NCI-H524 treated with DMSO at 0.1 percent for 48 hours (cell line): ENCODE measurements around the gene DCAF4.
"Not testable (repeated sequence)": the region's sequence is repeated elsewhere in the genome, so short reads cannot be mapped to it uniquely, and the experiment has no call there.

ENCODE experiments used
- DNase-seq: peaks from one replicate; lab custom pipeline; 2025; lab: John Stamatoyannopoulos, UW

Gene DCAF4

DNA sequence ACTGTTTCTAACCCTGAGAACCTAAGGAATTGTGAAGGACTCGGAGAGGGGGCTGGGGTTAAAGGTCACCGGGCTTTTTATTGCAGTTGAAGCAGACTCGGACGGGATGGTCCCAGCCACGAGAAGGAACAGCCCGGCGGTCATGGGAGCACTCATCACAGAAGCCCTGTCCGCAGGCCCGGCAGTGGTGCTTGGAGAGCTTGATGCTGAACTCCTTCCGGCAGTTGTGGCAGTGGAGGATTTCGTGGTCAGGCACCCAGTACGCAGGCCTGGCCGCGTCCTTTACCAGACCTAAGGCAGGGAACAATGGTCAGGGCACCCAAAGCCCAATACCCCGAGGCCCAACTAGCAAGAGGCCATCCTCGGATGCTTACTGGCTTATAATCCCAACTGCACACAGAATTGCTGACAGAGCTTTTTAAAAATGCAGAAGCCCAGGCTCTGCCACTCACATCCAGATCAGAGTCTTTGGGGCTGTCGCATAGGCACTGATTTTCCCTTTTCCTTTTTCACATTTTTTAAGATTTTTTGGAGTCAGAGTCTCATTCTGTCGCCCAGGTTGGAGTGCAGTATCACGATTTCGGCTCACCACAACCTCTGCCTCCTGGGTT, 44.7 kb downstream of the DCAF4 start:
- DNase-seq = no peak

DNA sequence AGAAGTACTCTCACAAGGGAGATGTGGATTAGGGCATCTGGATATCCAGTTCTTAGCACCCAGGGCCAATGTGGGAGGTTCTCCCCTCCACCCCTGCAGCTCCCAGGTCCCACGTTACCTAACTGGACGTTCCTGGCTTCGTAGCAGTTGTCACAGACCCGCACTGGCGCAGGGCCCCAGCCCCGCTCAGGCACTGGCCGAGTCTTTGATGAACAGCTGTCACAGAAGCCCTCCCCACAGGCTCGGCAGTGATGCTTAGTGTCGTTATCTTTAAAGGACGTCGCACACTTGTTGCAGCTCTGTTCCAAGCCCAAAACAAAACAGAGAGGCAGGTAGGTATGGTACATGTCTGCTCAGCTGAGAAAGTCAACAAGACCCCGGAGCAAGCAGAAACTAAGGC, 48.4 kb downstream of the DCAF4 start:
- DNase-seq = no peak

DNA sequence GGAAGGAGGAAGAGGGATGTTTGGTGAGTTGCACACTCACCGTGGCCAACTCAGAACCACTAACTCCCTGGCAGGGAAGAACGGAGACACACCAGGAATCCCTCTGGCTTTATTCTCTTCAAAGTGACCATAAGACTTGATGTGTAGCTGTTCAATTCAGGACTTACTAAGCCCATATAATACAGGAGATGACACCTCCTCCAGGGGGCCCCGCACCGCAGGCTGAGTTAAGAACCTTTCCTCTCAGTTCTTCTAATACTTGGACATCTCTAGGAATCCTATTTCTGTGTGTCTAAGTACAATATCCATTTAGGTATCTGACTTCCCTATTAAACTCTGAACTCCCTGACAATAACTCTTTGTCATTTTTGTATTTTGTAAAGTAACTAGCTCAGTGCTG, 49.5 kb downstream of the DCAF4 start:
- DNase-seq = no peak

DNA sequence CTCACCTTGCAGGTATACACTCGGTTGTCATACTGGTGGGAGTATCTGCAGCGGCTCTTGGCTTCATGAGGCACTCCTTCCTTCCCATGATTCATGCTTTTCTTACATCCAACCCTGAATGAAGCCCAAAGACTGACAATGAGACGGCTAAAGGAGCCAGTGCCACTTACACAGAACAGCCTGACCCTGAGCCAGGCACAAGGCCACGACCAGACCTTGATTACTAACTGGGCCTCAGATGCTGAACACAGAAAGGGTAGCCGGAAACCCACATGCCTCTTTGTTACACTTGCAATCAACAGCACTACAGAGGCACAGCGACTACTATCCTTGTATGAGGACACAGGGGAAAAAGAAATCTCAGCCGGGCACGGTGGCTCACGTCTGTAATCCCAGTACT, 52.6 kb downstream of the DCAF4 start:
- no peak for DNase-seq

DNA sequence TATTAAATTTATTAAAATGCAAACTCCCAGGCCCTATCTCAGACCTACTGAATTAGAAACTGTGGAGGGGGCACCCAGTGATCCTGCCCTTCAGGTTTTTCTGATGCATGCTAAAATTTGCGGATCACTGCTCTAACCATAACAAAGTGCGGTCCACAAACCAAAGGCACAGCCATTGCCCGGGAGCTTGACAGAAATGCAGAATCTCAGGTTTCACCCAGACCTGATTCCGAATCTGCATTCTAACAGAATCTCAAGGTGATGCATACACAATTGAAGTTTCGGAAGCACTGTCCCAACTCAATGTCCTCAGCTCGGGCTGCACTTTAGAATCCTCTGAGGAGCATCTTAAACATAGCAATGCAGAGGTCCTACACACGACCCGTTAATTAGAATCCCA, 54.6 kb downstream of the DCAF4 start:
- no peak for DNase-seq

DNA sequence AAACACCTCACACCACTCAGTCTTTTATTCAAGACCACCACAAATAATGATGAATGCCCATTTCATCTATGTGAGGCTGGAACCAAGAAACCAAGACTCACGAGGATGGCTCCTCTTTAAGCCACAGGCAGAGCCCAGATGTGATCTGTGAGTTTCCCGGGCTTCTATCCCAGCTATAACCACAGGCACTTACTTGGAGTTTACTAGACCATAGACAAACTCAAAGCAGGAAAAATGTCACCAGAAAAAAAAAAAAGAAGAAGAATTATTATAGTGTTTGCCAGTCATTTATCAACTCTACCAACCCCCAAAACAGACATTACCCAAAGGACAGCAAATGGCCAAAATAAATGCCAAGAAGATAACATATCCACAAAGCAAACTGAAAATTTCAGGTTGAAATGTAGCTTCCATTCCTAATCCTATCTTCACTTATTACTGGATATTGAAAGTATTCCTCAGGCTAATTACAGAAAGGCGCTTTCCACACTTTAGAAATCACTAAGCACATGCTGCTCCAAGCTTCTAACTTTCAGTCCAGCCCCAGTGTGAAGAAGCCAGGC, 56.0 kb downstream of the DCAF4 start:
- DNase-seq = no peak

DNA sequence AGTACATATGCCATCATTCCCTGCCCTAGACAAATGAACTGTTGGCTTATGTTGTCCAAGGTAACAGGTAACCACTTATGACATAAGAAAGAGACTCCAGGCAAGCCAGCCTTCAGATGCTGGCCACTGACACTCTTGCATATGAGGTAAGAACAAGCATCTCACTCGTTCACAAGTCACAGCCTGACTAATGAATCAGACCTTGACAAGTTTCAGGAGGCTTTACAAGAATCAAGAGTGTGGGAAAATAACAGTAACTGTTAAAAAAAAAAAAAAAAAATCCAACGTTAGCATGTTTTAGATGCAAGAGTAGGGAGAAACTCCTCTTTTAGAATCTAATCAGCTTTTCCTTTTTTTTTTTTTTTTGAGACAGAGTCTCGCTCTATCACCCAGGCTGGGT, 60.0 kb downstream of the DCAF4 start:
- no peak for DNase-seq

DNA sequence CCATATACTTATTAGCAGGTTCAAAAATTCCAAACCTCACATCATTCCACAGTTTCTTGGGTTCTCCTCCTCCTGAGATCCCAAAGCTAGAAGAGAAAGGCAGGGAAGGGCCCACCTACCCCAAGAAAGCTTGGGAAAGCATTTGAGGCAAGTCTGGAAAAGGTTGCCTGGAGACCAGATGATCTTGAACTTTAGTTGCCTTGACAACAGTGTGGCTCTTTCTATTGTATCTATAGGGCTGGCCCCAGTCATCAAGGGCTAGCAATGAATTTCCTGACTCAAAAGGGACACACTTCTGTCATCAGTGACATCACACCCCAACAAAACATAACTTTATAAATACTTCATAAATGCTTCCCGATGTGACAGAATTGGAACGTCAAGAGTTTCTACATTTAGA, 60.6 kb downstream of the DCAF4 start:
- DNase-seq = no peak

DNA sequence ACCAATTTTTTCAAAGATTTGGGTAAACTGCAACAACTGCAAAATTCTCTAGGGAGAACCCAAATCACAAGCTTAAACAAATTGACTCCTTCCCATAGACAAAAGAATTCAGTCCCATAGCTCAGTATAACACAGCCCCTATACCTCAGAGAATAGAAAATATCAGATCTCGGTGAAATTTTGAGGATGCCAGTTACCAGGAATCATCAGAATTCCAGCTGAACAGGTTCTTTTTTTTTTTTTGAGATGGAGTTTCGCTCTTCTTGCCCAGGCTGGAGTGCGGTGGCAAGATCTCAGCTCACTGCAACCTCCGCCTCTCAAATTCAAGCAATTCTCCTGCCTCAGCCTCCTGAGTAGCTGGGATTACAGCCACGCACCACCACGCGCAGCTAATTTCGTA, 63.9 kb downstream of the DCAF4 start:
- DNase-seq = no peak

DNA sequence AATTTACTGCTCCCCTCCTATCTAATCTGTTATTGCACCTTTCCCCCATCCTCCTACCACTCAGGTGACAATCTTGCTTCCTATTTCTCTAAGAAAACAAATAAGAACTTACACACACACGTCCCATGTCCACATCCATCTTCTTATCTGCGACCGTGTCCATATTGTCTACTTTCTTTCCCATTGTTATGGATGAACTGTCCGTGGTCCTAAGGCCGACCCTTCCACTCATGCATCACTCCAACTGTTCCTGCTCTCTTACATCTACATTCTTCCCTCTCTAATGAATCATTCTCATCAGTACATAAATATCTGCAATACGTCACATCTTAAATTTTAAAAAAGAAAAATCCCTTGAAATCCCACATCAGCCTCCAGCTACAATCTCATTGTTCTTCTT, 70.7 kb downstream of the DCAF4 start:
- no peak for DNase-seq

DNA sequence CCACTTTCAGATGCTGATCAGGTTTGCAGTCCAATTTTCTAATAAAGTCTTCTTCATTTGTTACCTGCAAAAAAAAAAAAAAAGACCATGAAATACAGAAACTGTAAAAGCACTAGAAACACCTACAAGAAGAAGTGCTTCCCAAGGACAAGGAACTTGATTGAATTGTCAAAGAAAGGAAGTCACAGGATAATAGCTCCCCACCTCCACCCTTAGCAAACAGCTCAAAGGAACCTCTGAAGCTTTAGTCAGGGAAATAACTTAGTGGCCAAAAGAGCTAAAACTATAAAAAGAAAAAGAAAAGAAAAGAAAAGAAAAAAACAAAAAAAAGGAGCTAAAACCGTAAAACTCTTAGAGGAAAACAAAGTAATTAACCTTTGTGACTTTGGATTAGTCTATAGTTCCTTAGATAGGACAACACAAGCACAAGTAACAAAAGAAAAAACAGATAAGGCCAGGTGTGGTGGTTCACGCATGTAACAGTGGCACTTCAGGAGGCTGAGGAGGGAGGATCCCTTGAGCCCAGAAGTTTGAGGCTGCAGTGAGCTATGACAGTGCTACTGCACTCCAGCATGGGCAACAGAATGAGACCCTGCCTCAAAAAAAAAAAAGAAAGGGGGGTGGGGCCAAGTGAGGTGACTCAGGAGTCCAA, 72.1 kb downstream of the DCAF4 start:
- no peak for DNase-seq

DNA sequence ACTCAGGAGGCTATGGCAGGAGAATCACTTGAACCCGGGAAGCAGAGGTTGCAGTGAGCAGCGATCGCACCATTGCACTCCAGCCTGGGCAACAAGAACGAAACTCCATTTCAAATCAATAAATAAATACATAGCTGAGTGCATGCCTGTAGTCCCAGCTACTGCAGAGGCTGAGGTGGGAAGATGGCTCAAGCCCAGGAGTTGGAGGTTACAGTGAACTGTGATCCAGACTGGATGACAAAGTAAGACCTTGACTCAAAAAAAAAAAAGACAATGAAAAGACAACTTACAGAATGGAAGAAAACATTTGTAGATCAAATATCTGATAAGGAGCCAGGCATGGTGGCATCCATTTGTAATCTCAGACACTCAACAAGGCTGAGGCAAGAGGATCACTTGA, 73.1 kb downstream of the DCAF4 start:
- DNase-seq = no peak

DNA sequence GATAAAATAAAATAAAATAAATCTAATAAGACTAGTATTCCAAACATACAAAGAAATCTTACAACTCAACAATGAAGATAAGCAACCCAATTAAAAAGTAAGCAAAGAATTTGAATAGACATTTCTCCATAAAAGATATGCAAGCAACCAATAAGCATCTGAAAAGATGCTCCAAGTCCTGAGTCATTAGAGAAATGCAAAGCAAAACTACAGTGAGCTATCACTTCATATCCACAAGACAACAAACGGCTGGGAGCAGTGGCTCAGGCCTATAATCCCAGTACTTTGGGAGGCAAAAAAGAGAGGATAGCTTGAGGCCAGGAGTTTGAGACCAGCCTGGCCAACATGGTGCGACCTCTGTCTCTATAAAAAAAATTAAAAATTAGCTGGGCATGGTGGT, 73.8 kb downstream of the DCAF4 start:
- no peak for DNase-seq

DNA sequence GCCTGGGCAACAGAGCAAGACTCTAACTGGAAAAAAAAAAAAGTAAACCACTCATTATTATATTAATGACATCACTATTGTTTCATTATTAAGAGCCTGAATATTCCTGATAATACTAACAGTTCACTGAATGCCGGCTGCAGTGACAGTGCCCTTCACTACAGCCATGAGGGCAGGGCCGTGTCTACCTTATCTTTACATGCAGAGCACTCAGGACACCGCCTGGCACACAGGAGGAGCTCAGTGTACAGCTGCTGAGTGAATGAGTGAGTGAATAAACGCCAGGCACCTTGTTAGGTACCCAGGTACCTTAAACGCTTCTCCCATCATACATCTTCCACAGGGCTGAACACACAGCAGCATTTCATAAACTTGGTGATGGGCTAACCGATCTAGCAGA, 77.4 kb downstream of the DCAF4 start:
- DNase-seq = no peak

DNA sequence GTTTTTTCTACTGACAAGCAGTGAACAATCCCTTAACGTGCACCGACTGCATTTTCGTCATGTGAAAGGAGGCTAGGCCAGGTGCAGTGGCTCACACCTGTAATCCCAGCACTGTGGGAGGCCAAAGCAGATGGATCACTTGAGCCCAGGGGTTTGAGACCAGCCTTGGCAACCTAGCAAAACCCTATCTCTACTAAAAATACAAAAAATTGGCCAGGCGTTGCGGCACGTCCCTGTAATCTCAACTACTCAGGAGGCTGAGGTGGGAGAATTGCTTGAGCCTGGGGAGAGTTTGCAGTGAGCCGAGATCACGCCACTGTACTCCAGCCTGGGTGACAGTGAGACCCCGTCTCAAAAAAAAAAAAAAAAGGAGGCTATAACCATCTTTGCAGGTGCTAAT, 78.4 kb downstream of the DCAF4 start:
- not testable (repeated sequence) for DNase-seq

DNA sequence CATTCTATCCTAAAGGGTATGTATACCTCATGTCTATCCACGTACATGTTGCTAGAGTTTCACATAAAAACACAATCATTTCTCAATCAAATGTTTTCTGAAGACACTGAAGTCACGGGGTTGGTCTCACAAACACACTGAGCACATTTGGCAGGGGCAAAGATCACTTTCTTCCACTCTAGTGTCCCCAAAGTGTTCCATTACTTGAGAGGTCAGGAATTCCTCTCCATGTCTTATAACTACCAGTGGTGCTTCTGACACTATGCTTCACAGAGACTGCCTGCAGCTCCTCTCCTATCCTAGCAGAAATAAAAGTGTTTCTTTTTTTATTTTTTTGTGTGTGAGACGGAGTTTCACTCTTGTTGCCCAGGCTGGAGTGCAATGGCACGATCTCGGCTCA, 81.6 kb downstream of the DCAF4 start:
- DNase-seq = no peak

DNA sequence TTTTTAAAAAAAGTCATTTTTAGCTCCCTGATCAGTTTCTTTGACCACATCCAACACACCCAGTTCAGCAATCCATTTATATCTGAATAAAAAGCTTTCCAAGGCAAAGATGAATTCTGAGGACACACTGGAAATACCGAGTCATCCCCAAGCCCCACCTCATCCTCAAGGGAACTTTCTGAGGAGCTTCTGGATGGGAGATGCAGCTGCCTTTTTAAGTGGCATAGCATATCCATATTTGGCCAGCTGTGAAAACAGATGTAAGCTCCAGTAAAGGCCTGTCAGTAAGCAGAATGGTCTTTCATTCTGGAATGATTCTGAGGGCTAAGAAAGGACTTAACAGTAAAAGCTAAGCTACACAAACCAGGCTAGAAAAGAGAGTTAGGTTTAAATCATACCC, 82.2 kb downstream of the DCAF4 start:
- no peak for DNase-seq
